Esophagus muscularis mucosa (tissue), 4 donors: Measurements from ENCODE around the gene CENPB.

ENCODE experiments used
- CTCF ChIP-seq, 3 experiments: fragments of 200-600 bp in 2 of 3; fragments of 450-650 bp in 1 of 3; sonication (generic) in 2 of 3; IDR thresholded peaks; one replicate each; pipeline ENCODE4 v1.5.1; 2017 to 2019; ENCODE audit warnings: antibody characterized with exemption in 3 of 3, mild to moderate bottlenecking in 2 of 3, moderate library complexity in 1 of 3
- EP300 ChIP-seq: sonication (generic); formaldehyde crosslinking; IDR thresholded peaks from one replicate; pipeline ENCODE4 v1.6.1; 2017; ENCODE audit warnings: antibody characterized with exemption
- POLR2A ChIP-seq: fragments of 450-650 bp; IDR thresholded peaks from one replicate; pipeline ENCODE4 v1.6.1; 2017; ENCODE audit warnings: antibody characterized with exemption, moderate library complexity, mild to moderate bottlenecking, low read depth
- POLR2AphosphoS5 ChIP-seq, 2 donors: sonication (generic); formaldehyde crosslinking; IDR thresholded peaks; one replicate each; pipeline ENCODE4 v1.6.1; 2017; ENCODE audit warnings: antibody characterized with exemption in 2 of 2

GRCh38 chr20:3749087-3749688 is 37.4 kb downstream of the CENPB start:
- TF ChIP-seq POLR2A = no peak
- TF ChIP-seq CTCF (IDR thresholded peaks at IDR 0.05) = no peak
- TF ChIP-seq EP300 = no peak
- TF ChIP-seq POLR2AphosphoS5 (IDR thresholded peaks at IDR 0.05) = no peak
